GM12873 (cell line): ENCODE measurements around the gene DDR2.

Experiments
- TF ChIP-seq, protein P1 (sequence below): IDR thresholded peaks from 2 replicates; pipeline ENCODE4 v1.5.1; 2012; ENCODE audit warnings: low read depth, mild to moderate bottlenecking, moderate library complexity, low read length, control low read depth; ENCODE audit not compliant: insufficient read depth; ENCODE audit errors: missing control alignments

The DDR2 gene

DNA sequence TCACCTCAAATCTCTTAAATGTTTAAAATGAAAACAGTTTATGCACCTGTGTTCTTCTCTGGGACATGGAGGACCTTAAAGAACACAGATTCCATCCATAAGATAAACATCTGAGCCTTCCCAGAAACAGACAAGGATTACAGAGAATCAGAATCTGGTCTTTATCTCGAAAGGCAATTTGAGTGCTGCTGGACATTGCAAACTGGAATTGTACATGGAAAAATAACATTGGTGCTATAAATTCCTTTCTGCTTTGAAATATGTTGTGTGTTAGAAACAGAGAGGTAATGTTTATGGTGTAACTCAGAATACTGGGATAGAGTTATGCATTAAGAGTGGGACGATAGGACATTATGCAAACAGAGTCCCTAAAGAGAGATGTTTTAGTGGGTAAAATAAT lies 6.6 kb upstream of the DDR2 start:
- TF ChIP-seq, protein P1, sequence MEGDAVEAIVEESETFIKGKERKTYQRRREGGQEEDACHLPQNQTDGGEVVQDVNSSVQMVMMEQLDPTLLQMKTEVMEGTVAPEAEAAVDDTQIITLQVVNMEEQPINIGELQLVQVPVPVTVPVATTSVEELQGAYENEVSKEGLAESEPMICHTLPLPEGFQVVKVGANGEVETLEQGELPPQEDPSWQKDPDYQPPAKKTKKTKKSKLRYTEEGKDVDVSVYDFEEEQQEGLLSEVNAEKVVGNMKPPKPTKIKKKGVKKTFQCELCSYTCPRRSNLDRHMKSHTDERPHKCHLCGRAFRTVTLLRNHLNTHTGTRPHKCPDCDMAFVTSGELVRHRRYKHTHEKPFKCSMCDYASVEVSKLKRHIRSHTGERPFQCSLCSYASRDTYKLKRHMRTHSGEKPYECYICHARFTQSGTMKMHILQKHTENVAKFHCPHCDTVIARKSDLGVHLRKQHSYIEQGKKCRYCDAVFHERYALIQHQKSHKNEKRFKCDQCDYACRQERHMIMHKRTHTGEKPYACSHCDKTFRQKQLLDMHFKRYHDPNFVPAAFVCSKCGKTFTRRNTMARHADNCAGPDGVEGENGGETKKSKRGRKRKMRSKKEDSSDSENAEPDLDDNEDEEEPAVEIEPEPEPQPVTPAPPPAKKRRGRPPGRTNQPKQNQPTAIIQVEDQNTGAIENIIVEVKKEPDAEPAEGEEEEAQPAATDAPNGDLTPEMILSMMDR, result no peak

DNA sequence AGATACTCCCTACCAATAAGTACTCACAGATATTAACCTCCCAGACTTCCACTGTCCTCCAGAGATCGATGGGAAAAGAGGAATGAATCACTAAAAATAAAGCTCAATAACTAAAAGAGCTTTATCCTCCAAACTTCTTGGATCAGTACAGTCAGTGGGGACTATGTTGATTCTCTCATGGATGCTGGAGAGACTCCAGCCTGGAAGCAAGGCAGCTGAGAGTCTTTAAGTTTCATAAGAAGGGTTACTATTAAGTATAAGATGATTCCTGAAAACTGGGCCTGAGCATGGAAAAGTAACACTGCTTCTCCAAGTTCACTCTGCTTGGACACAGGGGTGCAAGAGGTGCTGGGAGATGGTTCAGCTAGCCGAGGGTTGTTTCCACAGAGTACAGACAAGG lies 6.2 kb upstream of the DDR2 start:
- TF ChIP-seq, protein P1, result no peak

DNA sequence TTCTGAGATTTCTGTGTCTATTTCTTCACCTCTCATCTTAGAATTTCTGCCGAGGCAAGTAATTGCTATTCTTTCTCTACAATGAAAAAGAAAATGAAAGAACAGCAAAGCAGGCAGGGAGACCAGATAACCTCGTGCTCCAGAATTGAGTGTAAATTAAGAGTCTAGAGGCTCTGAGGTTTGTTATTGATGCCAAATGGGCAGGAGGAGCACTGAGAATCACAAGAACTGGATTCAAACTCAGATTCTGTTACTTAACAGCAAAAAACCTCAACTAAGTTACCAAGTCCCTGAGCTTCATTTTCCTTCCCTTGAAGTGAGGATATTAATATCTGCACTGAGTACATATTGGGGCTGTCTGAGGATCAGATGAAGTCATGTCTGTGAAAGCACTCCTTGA lies 5.5 kb upstream of the DDR2 start:
- TF ChIP-seq, protein P1, result no peak

DNA sequence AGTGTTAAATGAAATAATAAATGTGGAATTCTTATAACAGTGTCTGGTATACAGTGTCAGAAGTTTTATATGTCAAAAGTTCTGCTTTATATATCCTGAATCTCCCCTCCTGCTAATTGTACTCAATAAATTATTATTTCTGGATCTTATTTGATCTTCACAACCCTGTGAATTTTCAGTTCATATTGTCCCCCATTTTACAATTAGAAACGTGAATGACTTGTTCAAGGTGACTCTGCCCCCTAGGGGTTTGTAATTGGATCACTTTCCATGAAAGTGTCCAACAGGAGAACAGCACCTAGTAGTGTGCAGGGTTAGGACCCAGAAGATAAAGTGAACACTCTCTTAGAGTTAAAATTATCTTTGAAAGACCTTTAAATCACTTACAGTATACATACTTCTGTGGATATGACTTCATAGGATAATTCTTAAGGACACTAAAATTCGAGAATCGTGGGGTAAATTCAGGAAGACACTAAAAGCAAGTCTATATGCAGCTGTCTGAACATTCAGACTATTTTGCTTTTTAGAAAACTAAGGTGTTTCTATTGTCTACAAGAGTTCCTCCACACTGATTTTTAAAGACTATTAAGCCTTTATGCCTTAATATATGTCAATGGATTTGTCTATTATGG lies 4.5 kb upstream of the DDR2 start:
- TF ChIP-seq, protein P1, result peak; percentile 49

DNA sequence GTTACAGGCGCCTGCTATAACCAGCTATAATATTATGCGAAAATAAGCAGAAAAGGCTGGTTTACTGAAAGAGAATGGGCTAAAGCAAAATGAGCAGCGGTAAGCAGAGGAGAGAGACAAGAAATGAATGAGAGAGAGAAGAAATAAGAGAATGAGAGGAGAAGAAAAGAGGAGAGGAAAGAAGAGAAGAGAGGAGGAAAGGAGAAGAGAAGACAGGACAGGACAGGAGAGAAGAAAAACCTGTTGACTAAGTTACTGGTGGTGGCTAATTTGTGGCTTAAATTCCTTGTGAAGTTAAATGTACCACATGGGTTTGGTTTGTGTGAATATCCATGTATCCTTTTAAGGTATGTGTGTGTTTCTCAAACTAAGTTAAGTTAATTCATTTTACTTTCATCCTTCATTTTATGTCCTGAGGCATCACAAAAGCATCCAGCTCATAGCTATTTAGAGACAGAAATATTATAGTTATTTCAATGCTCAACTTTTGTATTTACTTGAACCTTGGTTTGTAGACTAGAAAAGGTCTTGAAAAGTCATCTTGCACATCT lies 3.1 kb upstream of the DDR2 start:
- TF ChIP-seq, protein P1, result no peak

DNA sequence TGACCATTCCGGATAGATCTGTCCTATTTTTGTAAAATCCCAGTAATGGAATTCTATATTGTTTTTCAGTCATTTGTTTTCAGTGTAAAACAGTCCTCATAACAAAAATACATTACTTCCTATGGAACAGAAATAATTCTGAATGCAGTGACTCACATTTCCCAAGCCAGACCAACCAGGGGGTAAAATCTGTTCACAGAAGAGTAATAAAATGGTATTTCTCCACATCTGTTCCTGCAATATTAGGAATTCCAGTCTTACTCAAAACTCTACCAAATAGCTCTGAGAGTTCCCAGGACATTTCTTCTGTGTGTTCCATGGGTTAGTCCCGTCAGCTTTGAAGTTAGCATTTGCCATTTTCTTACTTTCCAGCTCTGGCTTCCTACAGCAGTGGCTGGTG lies 2.6 kb upstream of the DDR2 start:
- TF ChIP-seq, protein P1, result no peak

DNA sequence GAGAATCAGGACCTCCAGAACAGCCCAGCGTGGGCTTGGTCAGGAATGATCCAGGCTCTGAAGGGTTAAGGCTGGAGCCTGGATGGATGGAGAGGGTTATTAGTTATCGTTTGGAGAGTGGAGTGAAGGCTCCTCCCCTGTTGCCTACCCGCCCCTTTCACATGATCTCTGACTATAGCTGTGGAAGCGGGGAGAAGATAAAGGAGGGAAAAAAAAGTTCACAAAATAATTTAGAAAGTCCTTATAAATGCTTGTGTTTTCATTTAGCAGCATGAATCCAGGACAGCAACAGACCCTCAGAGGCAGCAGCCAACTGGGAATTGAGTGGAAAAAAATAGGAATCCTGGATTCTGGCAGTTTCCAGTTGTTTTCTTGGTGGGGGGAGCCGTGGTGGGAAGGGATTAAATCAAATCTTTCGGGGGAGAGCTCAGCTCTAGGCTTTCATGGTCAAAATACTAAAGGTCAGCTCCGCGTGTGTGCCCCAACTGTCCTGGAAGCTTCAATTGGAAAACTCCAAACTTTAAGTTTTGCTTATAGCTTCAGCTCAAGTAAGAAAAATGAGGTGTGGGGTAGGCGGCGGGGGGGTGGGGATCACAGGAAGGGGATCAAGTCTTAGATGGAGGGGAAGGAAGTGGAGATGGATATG lies 595 bp upstream of the DDR2 start:
- TF ChIP-seq, protein P1, result no peak
